ENCODE measurements around the gene BMAL1.

DNA sequence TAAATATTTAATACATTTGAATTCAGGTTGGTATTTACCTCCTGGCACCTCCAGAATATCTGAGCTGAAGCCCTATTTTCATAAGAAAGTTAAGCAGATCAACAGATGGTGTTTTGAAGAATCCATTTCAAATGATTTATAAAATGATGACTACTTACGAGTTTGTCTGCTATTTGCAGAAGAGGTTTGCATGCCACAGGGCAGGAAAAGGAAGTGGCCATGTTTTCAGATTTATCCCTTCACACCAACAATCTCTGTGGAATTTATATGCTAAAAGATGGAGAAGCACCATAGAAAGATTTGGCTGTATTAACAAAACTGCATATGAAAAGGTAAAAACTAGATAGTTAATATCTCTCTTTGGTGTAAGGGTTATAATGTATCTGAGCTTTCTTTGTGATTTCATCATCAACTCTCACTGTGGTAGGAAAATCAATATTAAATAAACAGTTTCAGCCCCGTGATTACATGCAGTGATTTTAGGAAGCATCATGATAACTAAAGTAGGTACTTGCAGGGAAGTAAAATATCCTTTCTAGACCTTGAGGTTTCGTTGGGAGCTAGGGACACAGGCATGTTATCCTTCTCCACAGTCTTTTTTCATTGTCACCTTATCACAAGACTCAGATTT is 2.6 kb downstream of the BMAL1 start:
- TF ChIP-seq, protein P1, sequence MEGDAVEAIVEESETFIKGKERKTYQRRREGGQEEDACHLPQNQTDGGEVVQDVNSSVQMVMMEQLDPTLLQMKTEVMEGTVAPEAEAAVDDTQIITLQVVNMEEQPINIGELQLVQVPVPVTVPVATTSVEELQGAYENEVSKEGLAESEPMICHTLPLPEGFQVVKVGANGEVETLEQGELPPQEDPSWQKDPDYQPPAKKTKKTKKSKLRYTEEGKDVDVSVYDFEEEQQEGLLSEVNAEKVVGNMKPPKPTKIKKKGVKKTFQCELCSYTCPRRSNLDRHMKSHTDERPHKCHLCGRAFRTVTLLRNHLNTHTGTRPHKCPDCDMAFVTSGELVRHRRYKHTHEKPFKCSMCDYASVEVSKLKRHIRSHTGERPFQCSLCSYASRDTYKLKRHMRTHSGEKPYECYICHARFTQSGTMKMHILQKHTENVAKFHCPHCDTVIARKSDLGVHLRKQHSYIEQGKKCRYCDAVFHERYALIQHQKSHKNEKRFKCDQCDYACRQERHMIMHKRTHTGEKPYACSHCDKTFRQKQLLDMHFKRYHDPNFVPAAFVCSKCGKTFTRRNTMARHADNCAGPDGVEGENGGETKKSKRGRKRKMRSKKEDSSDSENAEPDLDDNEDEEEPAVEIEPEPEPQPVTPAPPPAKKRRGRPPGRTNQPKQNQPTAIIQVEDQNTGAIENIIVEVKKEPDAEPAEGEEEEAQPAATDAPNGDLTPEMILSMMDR (IDR thresholded peaks at IDR 0.05 in 4 of 5, conservative IDR thresholded peaks at IDR 0.05 in 1 of 5): no peak
- TF ChIP-seq POLR2A (IDR thresholded peaks at IDR 0.05): no peak

All from gastrocnemius medialis (tissue), 4 donors.